Thyroid gland (tissue), 4 donors: ENCODE measurements around the gene SMC3.

Experiments used
- CTCF ChIP-seq, 6 experiments: fragments of 200-600 bp in 3 of 6; fragments of 450-650 bp in 3 of 6; sonication (generic) in 3 of 6; IDR thresholded peaks; one replicate each; pipeline ENCODE4 v1.5.1; 2016 to 2019; ENCODE audit warnings: antibody characterized with exemption in 6 of 6, mild to moderate bottlenecking in 2 of 6, inconsistent platforms in 1 of 6, moderate library complexity in 1 of 6
- POLR2A ChIP-seq, 2 donors: fragments of 450-650 bp; IDR thresholded peaks; one replicate each; pipeline ENCODE4 v1.6.1; 2017; ENCODE audit warnings: antibody characterized with exemption in 2 of 2, mild to moderate bottlenecking in 2 of 2, moderate library complexity in 1 of 2

DNA sequence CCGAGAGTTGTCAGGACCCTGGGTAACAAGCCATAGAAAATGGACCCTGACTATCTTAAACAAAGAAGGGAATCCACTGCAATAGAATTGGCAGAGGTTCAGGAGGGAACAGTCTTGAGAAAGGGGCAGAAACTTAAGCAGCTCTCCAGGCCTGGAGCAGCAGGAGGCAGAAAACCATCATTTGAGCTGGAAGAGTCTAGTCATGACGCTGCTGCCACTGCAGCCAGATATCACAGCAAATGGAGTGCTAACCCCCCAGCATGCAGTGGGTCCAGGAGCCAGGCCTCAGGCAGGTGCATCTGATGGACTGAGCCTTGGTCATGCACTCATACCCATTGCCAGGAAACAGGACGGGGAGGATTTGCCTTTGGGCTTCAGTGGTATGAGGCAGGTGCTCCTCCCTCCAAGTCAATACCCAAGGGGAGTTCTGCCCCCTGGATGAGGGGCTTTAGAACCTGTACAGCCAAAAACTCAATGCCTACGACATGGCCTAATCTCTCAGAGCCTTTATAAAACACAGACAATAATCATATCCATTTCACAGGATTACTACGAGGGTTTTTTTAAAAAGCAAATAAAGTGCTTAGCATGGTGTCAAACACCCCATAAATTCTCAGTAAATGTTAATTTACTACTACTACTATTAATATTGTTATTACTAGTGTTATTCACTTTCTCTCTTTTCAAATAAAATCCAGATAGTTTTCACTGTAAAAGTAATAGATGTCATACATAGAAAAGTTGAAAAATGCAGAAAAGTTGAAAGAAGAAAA, 39.1 kb upstream of the SMC3 start:
- TF ChIP-seq POLR2A (IDR thresholded peaks at IDR 0.05) (no peak), CTCF (IDR thresholded peaks at IDR 0.05) (no peak)
